Stimulated activated CD8-positive, alpha-beta memory T cell treated with anti-CD3 and anti-CD28 coated beads, Interleukin-4, amount 100 ng/mL, for 48 hours (primary cell): ENCODE results near the gene TMEM220.
A peak's percentile ranks its signal among the peaks of the same experiment; 100 is the strongest.

Experiments used
- DNase-seq: peaks from one replicate; pipeline ENCODE4 v3.0.0-alpha.2; 2020

TMEM220 gene

GRCh38 chr17:10729334-10730193 is at the start of gene TMEM220:
Gene TMEM220, minus strand, starts transcription at chr17:10730023. Its CDS starts 172 bp downstream, at chr17:10729851.
- peak; percentile 54 for DNase-seq

GRCh38 chr17:10779609-10780008 is 49.8 kb upstream of the TMEM220 start:
- no peak for DNase-seq

DNA sequence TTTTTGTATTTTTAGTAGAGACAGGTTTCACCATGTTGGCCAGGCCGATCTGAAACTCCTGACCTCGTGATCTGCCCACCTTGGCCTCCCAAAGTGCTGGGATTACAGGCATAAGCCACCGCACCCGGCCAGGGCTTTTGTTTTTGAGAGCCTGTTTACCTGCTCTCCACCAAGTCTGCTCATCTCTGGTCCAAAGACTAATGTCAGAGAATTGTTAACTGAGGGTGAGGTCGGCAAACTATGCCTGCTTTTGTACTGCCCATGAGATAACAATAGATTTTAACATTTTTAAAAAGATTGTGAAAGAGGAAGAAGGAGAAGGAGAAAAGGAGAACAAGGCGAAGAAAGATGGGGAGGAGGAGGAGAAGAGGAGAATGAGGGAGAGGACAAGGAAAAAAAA is 48.1 kb upstream of the TMEM220 start:
- DNase-seq: no peak

GRCh38 chr17:10777131-10777807 is 47.4 kb upstream of the TMEM220 start:
- no peak for DNase-seq

DNA sequence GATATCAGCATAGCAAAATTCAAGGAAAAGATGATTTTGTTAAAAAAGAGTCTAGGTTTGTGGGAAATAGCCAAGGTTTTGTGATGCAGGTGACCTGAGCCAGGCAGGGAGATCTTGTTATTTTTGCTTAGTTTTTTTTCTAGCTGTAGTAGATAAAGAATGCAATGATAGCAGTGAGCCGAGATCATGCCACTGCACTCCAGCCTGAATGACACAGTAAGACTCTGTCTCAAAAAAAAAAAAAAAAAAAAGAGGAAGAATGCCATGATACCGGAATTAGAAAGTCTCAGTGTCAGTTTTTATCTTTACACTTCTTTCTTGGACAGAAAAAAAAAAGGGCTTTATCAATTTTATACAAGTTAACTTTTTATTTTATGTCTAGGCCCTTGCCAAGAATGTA is 46.6 kb upstream of the TMEM220 start:
- DNase-seq: no peak

- no peak for DNase-seq
Measured at GRCh38 chr17:10775740-10776356, 46.0 kb upstream of the TMEM220 start.

- DNase-seq: no peak
Measured at GRCh38 chr17:10775058-10775457, 45.2 kb upstream of the TMEM220 start.

DNA sequence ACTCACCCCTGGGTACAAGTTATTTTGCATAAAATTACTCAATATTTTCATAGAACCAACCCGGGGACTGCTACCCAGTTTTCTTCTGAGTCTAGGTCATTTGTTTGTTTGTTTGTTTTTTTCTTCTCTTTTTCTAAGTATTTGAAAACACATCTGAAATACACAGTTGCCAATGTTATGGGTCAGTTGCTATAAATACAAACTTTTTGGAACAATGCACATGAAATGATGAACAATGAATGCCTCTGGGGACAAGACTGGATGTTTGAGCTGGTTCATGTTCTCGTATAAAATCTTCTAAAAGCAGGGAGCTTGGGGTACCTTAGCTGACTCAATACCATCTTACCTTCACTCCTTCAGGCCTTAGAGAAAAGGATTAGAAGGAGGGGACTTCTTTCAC is 43.6 kb upstream of the TMEM220 start:
- no peak for DNase-seq

GRCh38 chr17:10772425-10773380 is 42.9 kb upstream of the TMEM220 start:
- DNase-seq: peak; percentile 81

DNA sequence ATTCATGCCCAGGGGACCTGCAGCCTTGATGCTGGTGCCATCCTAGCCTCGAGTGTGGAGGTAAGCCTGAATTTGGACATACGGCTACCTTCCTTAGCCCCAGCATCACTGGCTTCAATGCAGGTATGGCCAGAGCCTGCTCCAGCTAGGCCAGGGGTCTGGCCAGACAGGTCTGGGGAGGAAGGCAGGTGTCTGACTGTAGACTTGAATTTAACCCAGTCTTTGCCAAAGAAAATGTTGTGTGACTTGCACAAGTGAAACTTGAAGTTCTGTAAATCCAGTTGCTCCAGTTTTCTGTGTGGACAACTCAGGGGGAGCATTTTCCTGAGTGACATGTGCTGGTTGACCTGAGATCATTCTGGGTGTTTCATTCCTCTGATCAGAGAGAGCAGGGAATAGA is 41.3 kb upstream of the TMEM220 start:
- DNase-seq: no peak

GRCh38 chr17:10769840-10770239 is 40.0 kb upstream of the TMEM220 start:
- no peak for DNase-seq

DNA sequence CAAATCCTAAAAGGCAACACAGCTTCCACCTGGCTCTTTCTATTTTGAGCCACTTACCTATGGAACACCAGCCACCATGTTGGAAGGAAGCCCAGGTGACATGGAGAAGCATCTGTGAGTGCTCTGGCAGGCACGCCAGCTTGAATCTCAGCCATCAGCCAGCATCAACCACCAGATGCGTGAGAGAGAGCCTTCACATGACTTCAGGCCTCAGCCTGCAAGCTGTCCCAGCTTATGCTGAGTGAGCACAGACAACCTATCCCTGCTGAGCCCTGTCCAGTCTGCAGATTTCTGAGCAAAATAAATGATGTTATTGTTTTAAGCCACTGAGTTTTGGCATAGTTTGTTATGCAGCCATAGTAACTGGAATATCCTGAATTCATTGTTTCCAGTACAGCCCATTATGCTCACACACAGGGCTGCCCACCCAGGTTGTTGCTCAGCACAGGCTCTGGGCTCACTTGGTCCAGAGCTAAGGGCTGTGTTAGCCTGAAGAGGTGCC is 39.0 kb upstream of the TMEM220 start:
- no peak for DNase-seq

- no peak for DNase-seq
Measured at GRCh38 chr17:10767232-10767631, 37.4 kb upstream of the TMEM220 start.

GRCh38 chr17:10762037-10762436 is 32.2 kb upstream of the TMEM220 start:
- no peak for DNase-seq

GRCh38 chr17:10761281-10761680 is 31.5 kb upstream of the TMEM220 start:
- DNase-seq: no peak

- no peak for DNase-seq
Measured at GRCh38 chr17:10758062-10758461, 28.2 kb upstream of the TMEM220 start.

- DNase-seq: no peak
Measured at GRCh38 chr17:10757647-10758046, 27.8 kb upstream of the TMEM220 start.

GRCh38 chr17:10757067-10757466 is 27.2 kb upstream of the TMEM220 start:
- no peak for DNase-seq

GRCh38 chr17:10756619-10757018 is 26.8 kb upstream of the TMEM220 start:
- no peak for DNase-seq

DNA sequence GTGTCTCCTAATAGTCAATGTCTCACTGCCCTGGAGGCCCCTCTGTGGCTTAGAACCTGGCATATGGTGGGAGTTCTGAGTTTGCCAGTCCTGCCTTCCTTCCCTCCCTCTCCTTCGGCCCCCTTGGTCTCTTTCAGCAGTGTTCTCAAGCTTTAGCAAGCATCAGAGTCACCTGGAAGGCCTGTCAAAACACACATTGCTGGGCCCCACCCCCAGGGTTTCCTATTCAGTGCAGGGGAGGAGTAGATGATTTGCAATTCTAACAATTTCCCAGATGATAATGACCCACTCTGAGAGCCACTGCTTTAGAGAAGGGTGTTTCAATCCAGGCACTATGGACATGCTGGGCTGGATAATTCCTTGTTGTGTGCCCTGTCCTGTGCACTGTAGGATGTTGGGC is 26.4 kb upstream of the TMEM220 start:
- no peak for DNase-seq

GRCh38 chr17:10755592-10756127 is 25.8 kb upstream of the TMEM220 start:
- no peak for DNase-seq
